HepG2 (cell line): ENCODE results near the gene MNX1.

Experiments used
- ATF7 ChIP-seq, 2 experiments: fragments of 450-650 bp in 1 of 2; sonication (generic) in 1 of 2; formaldehyde crosslinking in 1 of 2; IDR thresholded peaks; 2 replicates each; pipeline versions ENCODE4 v1.4.0 to v1.6.1; 2016 to 2020; ENCODE audit warnings: antibody characterized with exemption in 1 of 2, mild to moderate bottlenecking in 1 of 2, missing genetic modification reagents in 1 of 2
- ZNF577 ChIP-seq: sonication (generic); formaldehyde crosslinking; IDR thresholded peaks from 2 replicates; pipeline ENCODE4 v1.4.0; 2020; ENCODE audit warnings: mild to moderate bottlenecking, low read depth, missing genetic modification reagents, borderline replicate concordance
- ZNF609 ChIP-seq: sonication (generic); formaldehyde crosslinking; IDR thresholded peaks from 2 replicates; pipeline ENCODE4 v1.4.0; 2020; ENCODE audit warnings: mild to moderate bottlenecking, missing genetic modification reagents, borderline replicate concordance

- no peak for TF ChIP-seq ZNF577
- TF ChIP-seq ATF7 (IDR thresholded peaks at IDR 0.05): no peak
- TF ChIP-seq ATF7 (CRISPR knock-in tag; IDR thresholded peaks at IDR 0.05): no peak
- TF ChIP-seq ZNF609 (CRISPR knock-in tag): no peak
Observed at GRCh38 chr7:157044147-157044687, 33.8 kb upstream of the MNX1 start.
